ENCODE results near the gene RET.

- TF ChIP-seq CTCF (IDR thresholded peaks at IDR 0.05) = no peak
- no peak for TF ChIP-seq POLR2A (IDR thresholded peaks at IDR 0.05)
- TF ChIP-seq EP300 (IDR thresholded peaks at IDR 0.05) = no peak
These were observed 41.1 kb downstream of the RET start for GRCh38 chr10:43117777-43118583.

Measured in tibial nerve (tissue), 4 donors.